Hippocampal formation (tissue), 2 donors: ENCODE data around the gene ILK.

Experiments used
- DNase-seq, 2 donors: peaks; one replicate each; lab custom pipeline; 2025; lab: John Stamatoyannopoulos, UW

ILK gene

DNA sequence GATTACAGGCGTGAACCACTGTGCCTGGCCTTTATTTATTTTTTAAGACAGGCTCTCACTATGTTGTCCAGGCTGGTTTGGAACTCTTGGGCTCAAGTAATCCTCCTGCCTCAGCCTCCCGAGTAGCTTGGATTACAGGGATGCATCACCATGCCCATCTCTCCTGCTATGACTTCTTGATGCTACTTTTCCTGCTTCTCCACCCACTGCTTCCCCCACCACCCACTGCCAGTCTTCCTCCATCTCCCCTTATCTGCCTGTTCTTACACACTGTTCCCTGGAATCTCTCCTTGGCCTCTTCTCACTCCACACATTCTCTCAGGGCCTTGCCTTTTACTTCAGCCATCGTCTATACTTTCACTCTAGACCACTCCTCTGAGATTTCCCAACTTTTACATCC is 32.9 kb downstream of the ILK start:
- DNase-seq, result no peak

DNA sequence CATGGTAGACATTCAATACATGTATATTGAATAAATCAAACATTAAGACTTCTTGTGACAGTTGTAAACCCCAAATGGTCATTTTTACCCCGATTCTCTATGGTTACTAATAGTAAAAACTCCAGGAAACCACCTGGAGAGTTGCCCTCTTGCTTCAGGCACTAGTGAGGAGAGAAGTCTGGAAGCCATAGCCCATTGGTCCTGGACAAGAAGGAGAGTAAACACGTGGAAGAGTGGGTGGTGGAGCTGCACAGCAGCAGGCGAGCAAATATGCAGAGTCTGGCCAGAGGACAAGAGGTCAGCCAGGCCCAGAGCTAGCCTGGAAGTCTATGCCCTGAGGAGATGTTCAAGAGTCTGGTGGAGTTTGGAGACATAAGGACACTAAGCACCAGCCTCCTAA is 34.3 kb downstream of the ILK start:
- DNase-seq, result no peak

DNA sequence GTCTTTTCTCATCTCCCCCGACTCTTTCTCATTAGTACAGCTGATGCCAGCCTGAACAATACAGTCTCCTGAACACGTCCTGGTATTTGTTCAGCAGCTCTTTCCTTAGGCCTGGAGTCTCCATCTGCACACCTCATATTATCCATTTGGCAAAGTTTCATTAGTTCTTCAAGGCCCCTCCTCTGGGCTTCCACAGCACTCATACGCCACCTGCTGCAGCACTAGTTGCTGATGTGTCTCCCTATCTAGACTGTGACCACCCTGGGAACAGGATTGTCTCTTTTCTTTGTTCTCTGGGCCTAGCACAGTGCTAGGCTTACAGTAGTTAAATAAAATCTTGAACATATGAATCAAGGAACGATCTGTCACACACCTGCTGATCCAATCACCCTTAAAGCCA is 34.9 kb downstream of the ILK start:
- DNase-seq, result no peak

DNA sequence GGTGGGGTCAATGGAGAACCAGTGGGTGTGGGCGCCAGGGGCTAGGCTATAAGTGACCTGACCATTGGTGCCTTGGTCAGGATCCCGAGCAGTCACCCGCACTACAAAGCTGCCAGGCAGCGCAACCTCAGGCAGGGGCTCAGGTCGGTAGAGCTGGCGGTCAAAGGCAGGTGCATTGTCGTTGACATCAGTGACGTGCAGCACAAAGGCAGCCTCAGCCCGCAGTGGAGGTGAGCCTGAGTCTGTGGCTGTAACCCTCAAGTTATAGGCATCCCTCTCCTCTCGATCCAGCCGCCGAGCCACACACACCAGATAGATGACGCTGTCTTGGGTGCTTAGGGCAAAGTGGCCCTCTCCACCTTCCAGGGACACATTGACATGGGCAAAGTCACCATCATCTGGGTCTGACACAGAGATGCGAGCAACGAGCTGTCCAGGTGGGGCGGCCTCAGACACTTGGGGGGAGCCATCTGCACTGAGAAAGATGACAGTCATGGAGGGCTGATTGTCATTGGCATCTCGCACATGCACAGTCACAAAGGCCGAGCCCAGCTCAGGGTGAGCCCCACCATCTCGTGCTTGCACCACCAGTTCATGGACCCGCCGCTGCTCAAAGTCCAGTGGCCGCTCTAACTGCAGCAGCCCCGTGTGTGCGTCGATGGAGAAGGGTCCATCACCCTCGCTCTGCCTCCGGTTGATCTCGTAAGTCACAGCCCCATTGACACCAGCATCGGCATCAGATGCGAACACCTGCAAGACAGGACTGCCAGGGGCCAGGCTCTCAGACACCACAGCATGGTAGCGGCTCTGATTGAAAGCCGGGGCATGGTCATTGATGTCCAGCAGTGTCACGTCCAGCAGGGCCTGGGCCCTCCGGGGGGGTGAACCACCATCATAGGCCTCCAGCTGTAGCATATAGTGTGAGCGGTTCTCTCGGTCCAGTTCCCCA is 36.7 kb downstream of the ILK start:
- no peak for DNase-seq

DNA sequence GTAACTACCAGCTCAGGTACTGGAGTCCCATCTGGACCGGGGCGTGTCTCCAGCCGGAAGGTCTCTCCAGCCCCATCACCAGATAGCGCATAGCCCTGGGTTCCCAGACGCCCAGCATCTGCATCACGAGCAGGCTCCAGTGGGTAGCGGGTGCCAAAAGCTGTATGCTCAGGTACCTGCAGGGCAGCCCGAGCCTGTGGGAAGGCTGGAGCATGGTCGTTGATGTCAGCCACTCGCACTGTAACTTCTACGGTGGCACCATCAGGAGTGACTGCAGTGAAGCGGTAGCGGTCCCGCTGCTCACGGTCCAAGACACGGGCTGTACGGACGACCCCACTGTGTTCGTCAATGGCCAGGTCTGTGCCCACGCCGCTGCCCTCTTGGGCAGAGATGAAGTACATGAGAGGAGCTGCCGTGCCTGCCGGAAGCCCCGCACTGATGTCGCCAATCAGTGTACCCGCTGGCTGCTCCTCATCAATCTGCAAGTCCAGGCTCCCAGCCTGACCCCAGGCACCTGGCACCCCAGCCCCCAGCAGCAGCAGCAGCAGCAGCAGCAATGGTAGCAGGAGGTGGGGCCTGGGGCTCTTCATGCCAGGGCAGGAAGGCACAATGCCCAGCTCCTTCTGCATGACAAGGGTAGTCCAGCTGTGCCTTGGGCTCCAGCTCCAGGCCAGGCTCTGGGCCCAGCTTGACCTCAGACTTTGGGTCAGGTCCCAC is 37.6 kb downstream of the ILK start:
- peak; percentile 44 to 59 for DNase-seq

DNA sequence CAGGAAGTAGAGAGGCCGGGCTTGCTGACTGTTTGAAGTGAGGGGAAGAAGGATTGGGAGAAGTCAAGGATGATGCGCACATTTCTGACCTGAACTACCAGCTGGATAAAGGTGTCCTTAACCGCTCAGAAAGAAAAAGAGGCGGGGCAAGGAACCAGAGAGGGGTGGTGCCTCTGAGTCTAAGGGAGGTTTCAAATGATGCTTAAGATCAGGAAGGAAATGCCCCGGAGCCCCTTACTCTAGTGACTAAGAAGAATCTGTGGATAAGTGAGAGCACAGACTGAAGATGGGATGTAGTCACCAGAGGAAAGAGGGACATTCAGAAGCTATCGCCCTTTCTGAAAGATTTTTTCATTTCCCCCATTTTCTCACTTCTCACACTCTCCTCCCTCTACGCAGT is 39.4 kb downstream of the ILK start:
- DNase-seq, result no peak

DNA sequence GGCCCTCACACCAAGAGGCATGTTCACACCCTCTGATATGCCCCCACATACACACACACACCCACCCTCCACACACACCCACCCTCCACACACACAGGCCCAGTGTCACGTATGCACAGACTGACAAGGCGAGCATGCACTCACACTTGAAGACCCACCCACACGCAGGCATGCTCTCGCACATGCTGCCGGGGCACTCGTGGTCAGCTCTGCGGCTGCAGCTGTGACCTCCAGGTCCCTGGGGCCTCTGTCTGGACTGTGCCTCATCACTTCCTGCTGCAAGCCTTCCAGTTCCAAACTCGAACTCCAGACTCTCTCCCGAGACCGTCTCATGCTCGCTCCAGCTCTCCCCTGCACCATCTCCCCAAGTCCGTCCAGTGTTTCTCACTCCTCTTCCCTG is 42.5 kb downstream of the ILK start:
- no peak for DNase-seq

DNA sequence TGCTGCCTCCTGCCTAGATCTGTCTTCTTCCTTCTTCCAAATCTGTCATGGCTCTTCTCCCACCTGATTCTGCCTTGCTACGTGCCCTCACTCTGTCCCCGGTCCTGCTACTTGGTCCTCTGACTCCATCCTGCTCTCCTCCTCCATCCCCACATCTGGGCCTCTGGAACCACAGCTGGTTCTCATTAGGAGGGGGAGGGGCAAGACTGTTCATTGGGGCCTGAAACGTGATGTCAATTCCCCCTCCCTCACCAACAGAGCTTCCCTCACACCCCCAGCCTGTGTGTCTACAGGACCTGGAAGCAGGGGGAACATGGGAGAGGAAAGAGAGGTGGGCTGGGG is 43.0 kb downstream of the ILK start:
- no peak for DNase-seq

DNA sequence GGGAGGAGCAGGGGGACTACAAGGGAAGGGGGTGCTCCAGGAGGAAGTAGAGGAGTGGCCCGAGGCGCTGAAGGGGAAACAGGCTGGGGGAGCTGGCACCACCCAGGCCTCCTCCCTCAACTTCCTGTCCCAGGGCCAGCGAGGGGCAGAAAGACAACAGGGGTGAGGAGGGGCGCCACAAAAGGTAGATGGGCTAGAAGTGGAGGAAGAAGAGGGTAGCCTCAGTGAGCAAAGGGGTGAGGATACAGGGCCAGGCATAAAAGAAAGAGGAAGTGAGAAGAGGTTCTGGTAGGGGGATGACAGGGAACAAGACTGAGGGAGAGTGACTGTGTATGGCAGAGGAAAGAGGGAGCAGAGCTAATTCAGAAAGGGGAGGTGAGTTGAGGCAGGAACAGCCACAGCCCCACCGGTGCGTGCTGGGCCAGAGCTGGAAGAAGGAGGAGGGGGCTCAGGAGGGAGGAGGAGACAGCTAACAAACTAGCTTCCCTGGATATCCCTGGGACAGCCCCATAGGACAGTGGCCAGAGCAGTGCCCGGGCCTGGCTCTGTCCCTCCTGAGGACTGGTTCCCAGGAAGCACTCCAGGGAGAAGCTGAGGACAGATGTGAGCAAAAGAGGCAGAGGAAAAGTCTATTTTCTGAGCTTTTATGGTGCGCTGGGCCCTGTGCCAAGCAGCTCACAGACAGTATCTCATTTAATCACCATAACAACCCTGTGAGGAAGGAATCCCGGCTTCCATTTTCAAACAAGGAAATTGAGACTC is 43.5 kb downstream of the ILK start:
- no peak for DNase-seq

DNA sequence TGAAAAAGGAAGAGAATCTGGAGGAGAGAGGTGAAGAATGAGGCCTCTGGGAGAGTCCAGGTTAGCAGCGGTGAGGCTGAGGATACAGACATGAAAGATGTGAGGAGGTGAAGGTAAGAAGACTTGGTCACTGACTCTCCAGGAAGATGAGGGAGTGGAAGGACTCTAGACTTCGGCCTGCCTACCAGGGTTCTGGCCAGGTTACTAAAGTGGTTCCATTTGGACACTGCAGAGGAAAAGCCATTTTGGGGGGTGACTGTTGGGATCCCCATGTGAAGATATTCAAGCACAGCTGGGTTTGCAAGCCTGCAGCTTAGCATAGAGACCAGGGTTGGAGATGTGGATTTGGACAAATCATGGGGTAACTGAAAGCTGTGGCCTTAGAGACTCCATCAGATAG is 44.3 kb downstream of the ILK start:
- no peak for DNase-seq

DNA sequence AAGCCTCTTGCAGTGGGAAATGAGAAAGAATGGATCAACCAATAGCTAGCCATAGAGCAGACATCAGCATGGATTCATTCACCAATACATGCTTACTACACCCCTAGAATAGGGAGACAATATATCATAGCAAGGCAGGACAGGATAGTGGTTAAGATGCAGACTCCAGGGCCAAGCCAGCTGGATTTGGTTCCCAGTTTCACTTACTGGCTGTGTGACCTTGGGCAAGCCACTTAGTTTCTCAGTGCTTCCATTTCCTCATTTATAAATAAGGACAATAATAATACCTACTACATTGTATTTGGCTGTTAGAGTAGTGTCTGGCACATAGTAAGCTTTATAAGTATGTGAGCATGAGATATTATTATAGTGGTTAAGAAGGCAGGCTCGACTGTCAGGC is 44.9 kb downstream of the ILK start:
- DNase-seq, result no peak

DNA sequence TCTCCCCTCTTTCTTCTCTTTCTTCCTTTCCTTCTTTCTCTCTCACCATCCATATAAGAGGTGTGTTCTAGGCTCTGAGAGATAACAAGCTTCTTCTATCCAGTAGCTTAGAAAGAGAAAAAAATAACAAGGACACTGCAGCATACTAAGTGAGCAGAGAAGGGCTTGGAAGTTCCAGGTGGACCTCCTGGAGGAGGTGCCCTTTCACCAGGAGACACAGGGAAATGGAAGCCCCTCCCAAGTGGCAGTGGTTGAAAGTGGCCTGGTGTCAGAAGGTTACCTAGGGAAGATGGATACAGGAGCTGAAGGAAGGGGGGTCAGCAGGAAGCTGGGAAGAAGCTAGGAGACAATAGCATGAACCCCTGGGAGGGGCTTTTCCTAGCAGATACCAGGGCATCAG is 46.5 kb downstream of the ILK start:
- DNase-seq, result no peak

DNA sequence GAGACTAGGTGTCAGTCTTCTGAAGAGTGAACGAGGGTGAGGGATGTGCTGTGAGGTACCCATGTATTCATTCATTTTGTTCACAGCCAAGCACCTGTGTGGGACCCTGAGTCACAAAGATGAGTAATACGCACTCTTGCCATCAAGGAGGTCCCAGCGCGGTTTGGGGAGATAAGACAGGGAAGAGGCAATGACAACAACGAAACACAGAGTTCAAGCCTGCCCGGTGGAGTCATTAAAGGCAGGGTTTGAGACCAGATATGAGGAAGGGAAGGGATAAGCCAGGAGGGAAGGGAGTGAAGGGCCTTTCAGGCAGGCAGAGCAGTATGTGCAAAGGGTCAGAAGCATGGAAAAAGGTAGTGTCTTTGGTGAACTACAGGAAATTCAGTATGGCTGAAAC is 47.4 kb downstream of the ILK start:
- DNase-seq, result no peak

DNA sequence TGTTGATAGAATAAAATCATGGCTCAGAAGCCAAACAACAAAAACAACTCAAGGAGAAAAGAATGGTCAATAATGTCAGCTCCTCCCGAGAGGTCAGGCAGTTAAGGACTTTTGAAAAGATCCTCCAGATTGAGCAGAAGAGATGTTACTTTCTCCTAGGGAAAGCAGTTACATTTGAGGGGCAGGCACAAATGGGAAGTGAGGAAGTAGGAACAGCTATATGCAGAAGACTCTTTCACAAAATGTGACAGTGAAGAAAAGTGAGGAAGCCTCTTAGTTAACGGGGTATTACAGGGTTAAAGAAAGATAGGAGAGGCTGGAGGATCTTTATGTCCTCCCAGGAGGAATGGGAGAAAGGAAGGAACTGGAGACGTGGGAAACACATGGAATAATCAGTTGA is 48.6 kb downstream of the ILK start:
- DNase-seq, result no peak

DNA sequence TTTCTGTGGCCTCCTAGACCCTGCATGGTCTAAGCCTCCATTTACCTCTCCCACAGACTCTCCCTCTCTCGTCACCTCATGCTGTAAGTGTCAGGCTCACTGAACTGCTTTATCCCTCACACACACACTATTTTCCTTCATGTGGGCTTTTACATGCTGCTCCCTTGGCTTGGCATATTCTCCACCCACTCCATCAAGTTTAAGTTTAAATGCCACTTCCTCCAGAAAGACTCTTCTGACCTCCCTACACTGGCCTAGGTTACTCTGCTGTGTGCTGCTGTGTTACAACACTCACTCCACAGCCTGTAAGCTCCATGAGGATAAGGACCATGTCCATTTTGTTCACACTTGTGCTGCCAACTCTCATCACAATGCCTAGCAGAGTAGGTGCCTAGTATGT is 49.5 kb downstream of the ILK start:
- DNase-seq, result no peak

DNA sequence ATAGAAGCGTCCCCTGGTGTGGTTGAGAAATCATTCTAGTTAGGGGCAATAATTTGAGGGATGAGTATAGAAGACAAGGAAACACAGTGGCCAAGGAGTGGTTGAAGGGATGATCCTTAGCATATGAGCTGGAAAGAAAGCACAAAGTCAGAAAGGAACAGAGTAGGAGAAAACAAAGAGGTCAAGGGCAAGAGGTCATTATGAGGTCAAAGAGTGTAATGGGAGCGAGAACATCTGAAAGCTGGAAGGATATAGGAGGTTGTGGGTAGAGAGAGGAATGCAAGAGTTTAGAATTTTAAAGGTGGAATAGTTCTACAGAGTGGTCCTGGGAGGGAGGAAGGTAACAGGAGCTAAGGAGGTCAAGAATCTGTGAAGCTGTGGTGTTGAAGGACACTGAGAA is 50.1 kb downstream of the ILK start:
- no peak for DNase-seq

DNA sequence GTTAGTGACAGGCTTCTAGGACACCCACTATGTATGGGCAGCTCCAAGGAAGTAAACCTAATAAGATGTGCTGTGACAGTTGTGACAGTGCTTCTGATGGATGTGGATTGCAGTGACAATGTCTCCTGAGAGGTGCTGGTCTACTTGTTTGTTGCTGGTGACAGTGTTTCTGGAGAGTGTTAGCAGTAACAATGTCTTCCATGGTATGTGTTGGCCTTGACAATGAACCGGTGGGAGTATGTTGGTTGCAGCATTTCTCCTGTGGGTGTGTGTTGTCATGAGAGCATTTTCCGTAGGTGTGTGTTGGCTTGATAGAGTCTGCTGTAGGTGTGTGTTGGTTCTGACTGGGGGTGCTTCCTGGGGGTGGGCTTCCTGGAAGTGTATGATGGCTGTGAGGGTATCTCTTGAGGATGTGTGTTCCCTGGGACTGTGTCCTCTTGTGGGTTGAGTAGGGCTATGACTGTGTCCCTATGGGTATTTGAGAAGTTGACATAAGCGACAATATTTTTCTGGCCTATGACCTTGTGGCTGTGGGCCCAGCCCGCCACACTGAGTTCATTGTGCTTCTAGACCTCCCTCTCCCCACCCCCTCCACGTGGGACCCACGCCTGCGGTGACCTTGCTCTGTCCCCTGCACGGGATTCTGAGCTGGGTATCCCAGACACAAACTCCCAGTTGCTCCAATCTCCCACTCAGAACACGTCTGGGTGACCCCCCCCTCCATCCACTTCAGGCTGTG is 50.9 kb downstream of the ILK start:
- peak in 1 of 2 donors; percentile 22 for DNase-seq

DNA sequence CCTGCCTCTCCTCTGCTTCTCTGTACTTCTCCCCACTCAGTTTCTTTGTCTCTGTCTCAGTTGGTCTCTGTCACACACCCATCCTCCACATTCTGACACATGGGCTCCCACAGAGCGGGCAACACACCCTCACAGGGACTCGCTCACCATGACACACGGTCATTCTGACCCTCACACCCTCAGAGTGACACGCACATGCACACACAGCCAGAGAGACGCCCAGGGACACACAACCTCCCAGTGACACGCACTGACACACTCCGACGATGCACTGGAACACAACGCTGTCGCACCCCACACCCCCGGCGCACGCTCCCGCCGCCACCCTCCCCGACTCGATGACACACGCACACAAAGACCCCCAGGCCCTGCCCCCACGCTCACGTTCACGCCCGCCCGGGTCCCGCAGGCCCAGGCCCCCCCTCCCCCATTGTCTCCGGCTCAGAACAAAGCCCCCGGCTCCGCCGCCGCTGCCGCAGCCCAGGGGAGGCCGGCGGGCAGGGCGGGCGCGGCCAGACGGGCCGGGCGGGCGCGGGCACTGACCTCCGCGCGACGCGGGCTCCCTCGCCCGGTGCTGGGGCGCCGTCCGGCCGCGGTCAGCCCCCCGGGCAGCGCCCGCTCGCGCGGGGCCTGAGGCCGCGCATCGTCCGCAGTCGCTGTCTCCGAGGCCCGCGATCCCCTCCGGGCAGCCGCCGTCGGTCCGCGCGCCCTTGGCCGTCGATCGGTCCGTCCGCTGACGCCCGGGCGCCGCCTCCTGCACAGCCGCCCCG is 51.6 kb downstream of the ILK start:
- no peak for DNase-seq

DNA sequence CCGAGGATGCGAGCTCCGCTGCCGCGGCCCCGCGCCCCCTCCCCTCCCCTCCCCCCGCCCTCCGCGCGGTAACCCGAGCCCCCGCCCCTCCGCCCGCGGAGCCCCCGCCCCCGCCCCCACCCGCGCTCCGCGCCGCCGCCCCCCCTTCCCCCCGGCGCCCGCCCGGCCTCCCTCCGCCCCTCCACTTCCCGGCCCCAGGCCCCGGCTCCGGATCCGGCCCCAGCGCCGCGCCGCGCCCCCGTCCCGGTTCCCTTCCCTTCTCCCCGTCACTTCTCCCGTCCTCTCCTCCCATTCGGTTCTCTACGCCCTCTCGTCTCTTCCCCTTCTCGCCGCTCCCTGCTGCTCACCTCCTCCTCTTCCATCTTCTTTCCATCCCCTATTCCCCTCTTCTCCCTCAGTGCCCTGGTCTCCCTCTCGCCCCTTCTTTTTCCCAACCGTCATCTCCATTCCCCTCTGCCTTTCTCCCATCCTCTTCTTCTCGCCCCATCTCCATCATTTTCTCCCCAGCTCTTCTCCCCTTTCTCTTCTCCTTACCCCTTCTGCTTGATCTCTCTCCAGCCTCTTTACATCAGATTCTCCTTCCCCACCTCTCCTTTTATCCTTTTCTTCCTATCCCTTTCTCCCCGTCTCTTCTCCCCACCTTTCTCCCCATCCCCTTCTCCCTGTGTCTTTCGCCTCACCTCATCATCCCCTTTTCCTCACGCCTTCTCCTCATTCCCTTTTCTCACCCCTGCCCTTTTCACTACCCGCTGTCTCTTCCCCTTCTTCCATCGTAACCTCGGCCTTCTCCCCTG is 52.4 kb downstream of the ILK start, which contains the start of gene DCHS1:
Gene DCHS1 (minus strand): TSS at position 20 of the 794 bp plus-strand sequence. CDS start 14,196 bp downstream, outside the sequence.
- DNase-seq, result no peak

DNA sequence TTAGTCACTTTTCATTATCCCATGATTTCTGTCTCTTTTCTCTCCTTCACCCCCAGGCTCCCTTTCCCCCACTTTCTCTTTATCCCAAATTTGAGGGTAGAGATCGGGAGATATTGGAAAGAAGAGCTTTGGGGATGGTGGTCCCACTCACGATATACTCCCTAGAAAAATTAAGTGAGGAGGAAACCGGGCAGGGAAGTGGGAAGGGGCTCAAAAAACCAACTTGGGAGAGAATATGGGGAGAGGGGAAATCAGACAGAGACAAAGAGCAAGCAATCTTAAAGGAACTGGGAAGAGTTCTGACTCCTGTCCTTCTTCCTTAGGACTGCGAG is 53.0 kb downstream of the ILK start:
- DNase-seq, result no peak
